Activated T-cell treated with anti-CD3 and anti-CD28 coated beads, Interleukin-2, amount 50 U/mL, for 1 hour (primary cell): Measurements from ENCODE around the gene CPZ.

Source experiments
- DNase-seq: peaks from one replicate; pipeline ENCODE4 v3.0.0-alpha.2; 2020

Gene CPZ

DNA sequence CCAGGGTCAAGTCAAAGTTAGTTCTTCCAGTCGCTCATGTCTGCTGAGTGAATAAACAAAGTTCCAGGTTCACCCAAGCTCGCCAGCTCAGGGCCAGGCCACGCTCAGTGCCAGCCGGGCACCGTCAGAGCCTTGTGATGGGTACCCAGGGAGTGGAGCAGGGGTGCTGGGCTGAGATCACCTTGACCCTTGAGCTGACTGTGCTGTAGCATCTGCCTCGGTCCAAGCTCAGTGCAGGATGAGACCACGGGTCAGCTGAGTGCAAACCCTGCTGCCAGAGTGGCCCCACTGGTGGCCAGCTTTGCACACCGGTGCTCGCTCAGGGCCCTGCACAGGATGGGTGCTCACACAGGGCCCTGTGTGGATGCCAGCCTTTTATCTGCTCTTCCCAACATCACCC lies 4.3 kb downstream of the CPZ start:
- DNase-seq, result no peak

DNA sequence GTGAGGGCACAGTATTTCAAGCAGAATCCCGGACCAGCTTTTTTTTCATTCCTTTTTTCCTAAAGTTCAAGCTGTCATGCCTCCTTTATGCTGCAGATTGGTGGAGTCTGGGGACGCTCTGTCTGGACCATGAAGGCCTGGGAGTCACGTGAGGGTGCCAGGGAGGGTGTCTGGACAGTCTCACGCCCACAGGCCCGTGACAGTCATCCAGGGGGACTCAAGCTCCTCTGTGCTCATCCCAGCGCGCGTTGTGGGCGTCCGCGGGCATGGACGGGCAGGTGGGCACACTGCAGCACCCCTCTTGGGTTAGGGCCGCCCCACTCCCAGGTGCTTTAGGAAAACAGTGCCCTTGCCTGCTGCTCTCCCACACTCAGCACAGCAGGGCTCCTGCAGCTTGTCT lies 4.8 kb downstream of the CPZ start:
- no peak for DNase-seq

DNA sequence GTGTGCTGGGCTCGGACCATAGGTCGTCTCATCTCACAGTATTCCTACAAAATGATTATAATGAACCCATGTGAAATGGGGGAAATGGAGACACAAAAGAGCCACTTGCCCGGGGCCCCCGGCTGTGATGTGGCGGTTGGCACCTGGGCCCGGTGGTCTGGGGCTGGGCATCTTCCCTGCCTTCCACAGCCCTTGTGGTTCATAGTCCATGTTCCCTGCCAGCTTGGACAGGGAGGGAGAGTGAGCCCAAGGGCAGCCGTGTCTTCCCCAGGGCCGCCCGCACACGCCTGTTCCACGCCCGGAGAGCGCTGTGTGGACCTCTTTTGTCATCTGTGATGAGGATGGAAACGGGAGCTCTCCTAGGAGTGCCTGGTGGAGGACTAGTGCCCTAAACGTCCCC lies 5.2 kb downstream of the CPZ start:
- DNase-seq, result no peak

DNA sequence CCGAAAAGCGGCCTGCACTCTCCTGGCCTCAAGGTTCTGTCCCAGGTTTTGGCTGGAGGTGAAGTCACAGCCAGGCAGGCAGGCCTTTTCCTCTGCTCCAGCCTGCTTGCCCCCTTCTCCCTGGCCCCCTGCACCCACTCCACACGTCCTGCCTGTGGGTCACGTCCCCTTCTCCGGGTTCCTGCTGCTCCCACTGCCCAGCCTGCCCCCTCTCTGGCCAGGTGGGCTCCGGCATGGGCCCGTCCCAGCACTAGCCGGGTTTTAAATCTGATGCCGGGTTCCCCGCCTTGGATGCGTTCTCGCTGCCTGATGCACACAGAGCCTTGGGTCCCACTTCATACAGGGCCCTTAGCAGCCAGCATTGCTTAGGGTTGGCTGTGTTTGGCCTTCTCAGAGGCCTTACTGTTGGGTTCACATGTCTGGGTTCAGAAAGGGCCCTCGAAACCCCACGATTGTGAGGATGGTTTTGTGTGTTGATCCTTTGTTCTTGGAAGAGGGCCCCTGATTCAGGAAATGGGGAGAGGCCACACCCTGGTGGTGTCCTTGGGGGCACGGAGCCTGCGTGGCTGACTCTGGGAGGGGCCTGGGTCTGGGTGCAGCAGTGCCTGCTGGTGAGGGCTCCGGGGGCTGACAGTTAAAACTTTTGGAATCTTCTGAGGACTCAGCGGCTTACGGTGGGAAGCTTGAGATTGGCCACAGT lies 6.0 kb downstream of the CPZ start:
- no peak for DNase-seq

DNA sequence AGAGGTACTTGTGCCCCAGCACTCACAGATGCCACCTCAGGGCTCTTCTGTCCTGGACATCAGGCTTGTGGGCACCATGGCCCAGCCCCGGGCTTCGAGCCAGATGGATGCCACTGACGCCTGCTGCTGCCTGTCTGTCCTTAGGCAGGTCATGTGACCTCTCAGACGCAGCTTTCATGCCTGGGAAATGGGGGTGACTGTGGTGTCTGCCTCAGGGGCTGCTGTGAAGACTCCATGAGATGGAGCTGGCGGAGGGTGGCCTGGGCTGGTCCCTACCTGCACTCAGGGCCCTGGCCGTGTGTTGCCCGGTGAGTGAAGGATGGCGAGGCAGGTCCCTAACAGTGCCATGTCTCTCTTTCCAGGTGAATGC lies 6.5 kb downstream of the CPZ start:
- DNase-seq, result no peak

DNA sequence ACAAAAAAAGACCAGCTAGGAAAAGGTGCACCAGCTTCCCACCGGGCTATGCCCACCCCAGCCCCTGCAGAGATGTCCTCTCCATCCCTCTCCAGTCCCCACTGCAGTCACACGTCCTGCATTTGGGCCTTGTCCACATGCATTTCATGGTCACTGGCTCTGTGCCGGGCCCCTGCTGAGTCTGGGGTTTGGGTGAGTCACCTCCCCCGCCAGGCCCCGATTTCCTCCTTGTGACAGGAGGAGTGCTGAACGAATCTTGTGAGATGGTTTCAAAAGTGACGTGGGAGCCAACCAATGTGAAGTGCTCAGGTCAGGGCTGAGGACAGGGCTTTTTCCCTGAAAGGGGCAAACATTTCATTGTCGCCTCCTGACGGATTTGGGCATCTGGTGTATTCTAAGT lies 7.1 kb downstream of the CPZ start:
- no peak for DNase-seq

DNA sequence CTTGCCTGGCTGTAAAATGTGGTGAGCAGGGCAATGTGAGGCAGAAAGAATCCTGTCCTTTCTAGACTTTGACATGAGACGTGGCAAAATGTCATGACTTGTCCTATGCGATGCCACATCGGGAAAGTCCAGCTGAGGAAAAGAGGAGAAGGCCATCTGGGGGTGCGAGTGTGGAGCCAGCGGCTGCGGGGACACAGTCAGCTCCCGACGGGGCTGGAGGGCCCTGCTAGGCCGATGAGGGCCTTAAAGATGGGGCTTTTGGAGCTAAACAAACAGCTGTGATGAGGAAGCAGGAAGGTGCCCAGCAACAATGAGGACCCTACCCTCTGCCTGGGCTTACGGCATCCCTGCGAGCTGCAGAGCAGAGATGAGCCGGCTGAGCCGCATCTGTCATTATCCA lies 7.7 kb downstream of the CPZ start:
- no peak for DNase-seq

DNA sequence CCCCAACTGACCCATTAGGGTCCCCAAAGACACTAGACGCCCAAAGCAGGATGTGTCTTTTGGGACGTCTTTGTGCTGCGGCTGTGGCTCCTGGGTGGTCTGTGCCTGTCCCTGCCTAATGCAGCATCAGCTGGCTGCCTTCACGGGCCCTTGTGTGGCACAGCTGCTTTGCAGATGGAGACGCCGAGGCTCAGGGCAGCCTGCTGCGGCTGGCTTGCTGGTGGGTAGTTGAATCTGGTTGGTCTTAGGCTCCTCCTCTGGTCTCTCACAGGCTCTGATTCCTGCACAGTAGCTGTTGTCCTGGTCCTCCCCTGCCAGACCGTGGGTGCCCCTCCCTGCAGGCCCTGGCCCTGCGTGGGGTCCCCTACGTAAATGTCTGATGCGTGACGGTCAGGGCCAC lies 8.1 kb downstream of the CPZ start:
- DNase-seq, result no peak

DNA sequence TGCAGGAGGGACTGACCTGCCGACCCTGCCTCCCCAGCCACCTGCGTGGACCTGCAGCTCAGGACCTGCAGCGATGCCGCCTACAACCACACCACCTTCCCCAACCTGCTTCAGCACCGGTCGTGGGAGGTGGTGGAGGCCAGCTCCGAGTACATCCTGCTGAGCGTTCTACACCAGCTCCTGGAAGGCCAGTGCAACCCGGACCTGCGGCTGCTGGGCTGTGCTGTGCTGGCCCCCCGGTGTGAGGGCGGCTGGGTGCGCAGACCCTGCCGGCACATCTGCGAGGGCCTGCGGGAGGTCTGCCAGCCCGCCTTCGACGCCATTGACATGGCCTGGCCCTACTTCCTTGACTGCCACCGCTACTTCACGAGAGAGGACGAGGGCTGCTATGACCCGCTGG lies 8.5 kb downstream of the CPZ start:
- no peak for DNase-seq

DNA sequence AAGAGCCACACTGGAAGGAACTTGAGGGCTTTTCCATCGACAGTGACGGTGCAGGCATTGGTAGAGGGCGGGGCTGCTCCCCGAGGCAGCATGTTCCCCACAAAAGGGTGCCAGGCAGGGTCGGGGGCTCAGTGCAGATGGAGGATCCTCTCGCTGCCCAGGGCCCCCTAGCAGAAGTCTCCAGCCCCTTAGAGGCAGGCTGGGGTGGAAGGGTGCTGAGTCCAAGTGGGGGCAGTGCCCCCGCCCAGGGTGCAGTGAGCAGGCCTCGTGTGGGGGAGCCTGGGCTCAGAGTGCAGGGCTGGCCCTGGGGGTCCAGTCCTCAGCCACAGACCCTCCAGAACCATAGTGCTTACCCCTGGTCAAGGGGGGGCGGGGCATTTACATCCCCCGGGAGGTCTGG lies 9.0 kb downstream of the CPZ start:
- DNase-seq, result no peak

DNA sequence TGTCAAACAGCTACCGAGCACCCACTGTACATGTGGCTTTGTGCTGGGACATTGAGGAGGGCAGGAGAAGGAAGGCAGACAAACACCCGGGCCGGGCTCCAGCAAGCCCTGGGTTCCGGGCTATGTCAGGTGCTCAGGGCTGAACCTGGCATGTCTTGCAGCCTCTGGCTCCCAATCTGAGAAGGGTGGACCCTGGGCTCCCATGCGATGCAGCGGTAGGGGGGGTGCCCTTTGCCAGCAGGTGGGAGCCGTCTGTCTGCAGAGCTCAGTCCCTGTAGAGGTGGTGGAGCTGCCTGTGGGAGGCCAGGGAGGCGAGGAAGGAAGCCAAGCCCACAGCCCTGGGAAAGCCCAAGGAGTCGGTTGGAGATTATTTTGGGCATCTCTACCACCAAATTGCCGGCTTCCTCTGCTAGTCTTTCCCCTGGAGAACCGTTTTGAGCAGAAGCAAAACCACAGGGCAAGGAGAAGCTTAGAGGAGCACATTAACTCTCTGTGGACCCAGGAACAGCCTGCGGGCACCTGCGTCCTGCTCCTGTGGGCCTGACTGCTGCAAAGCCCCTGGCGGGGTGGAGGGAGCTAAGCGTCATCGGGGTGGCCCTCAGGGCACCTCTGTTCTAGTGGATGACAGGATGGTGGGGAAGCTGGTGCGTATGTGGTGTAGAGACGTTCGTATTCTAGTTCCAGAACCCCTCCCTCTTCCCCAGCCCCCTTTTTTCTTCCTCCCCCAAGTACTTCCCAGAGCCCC lies 10.3 kb downstream of the CPZ start:
- DNase-seq, result no peak

DNA sequence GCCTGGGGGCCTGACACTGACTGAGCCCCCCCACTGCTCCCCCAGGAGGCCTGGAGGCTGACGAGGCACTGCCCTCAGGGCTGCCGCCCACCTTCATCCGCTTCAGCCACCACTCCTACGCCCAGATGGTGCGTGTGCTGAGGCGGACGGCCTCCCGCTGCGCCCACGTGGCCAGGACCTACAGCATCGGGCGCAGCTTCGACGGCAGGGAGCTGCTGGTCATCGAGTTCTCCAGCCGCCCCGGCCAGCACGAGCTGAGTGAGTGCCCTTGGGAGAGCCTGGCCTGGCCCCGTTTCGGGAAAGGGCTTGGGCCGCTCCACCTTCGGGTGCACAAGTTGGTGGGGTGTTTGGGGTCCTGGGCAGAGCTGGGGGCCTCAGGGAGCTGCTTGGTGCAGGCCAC lies 11.4 kb downstream of the CPZ start:
- no peak for DNase-seq

DNA sequence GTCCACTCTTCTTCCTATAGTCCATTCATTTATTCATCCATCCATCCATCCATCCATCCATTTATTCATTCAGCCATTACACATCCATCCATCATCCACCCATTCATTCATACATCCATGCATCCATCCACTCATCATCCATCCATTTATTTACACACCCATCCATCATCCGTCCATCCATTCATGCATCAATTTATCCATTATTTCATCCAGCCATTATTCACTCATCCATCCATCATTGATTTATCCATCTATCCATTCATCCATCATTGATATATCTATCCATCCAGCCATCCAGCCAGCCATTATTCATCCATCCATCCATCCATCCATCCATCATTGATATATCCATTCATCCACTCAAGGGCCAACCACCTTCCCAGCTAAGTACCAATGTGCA lies 12.7 kb downstream of the CPZ start:
- DNase-seq, result no peak

DNA sequence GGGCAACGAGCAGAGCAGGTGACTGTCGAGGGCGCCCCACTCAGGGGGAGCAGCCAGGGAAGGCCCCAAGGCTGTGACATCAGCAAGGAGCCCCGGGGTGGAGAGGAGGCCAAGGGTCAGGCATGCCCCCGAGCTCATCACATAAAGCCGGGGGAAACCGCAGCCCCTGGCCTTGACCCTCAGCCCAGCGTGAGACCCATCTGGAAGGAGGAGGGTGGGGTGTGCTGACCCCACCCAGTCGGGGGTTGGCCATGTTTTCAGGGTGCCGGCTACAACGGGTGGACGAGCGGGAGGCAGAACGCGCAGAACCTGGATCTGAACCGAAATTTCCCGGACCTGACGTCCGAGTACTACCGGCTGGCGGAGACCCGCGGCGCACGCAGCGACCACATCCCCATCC lies 13.9 kb downstream of the CPZ start:
- no peak for DNase-seq

DNA sequence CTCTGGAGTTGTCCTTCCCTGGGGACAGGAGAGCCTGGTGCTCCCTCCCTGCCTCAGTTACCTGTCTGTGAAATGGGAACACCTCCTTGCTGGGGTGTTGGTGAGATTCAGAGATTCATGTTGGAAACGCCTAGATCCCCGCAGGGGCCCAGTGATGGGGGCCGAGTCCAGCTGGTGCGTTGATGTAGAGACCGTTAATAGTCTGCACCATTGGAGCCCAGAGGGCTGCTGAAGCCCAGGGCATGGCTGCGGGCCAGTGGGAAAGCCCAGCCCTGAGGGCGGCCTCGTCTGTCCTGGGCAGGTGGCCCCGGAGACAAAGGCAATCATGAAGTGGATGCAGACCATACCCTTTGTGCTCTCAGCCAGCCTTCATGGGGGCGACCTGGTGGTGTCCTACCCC lies 14.4 kb downstream of the CPZ start:
- DNase-seq, result no peak

DNA sequence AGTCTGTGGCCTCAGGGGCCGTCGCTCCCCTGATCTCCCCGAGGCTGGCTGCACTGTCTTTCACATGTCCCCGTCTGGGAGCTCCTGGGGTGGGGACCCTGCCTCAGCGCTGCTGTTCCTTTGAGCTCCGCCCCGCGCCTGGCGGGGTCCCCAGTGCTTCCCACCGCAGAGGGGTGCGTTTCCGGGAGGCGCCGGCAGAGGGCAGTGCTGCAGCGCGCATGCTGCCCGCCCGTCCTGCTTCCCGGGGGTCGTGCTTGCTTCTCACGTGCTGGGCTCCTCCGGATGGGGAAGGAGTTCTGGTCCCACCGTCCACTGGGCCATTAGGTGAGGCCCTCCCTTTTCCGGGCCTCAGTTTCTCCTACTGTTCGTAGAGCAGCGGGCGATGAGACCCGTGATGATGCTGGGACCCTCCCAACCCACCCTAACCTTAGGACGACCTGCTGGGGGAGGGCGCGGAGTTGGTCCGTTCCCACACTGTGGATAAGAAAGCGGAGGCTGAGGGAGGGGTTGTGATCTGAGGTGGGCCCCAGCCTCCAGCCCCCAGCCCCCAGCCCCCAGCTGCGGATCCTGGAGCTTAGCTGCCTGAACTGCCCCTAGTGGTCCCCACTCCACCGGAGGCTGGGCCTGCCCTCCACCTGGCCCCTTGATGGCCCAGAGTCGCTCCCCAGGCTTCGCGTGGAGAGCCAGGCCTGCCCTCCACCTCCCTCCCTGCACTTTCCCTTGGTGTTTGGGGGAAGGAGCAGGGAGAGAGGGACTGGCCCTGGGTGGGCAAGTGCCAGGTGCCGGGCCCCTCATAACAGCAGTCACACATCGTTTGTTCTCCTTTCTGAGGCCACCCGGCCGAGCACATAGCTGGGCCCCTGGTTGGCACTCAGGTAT lies 15.3 kb downstream of the CPZ start:
- peak; percentile 41 for DNase-seq

DNA sequence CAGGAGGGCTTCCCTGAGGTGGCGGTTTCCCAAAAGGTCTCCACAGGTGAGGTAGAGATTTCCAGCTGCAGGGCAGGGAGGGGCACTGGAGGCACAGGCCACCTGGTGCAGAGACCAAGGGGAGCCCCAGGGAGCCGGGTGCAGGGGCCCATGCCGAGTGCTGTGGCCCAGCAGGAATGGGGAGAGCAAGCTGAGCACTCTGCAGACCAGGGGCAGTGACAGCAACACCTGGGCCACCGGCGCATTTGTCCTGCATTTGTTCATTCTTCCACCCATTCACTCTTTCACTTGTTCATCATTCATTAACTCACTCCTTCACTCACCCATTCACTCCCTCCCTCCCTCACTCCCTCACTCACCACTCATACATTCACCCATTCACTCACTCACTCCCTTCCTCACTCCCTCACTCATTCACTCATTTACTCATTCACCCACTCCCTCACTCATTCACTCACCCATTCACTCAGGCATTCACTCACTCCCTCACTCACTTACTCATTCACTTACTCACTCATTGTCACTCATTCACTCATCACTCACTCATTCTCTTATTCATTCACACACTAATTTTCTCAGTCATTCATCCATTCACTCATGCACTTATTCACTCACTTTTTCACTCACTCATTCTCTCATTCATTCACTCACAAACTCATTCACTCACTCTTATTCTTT lies 16.3 kb downstream of the CPZ start:
- no peak for DNase-seq

DNA sequence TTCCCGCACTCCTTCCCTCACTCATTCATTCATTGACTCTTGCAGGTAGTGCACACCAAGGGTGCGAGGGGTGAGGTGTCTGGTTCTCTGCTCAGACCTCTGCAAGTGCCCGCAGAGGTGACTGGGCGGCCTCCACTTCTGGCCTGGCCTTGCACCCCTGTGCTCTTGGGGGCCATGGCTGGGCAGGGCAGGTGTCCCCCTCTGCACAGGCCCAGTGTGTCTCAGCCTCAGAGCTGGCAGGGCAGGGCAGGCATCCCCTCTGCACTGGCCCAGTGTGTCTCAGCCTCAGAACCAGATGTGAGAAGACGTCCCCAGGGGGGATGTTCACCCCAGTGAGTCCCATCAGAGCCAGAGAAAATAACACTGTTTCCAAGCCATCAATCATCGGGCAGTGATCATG lies 16.8 kb downstream of the CPZ start:
- DNase-seq, result no peak

DNA sequence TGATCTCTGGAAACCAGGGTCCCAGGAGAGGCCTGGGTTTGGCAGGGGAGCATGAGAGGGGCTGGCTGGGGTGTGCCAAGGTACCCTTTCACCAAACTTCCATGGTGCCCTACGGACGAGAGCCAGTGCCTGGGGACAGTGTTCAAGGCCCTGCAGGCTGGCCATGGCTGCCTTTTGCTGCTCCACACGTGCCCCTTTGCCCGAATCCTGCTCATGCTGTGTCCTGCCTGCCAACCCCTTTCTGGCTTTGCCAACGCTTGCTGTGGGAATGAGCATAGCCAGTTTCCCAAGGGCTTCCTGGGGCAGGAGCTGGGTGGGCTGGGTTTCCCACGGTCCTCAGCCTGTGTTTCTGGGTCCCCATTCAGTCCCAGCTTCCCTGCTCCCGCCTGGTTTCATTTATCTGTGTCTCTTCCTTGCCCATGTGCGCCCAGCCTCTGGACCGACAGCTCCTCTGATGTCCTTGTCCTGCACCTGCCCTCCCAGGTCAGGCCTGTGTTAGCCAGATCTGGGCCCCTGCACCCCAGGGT lies 17.3 kb downstream of the CPZ start:
- no peak for DNase-seq

DNA sequence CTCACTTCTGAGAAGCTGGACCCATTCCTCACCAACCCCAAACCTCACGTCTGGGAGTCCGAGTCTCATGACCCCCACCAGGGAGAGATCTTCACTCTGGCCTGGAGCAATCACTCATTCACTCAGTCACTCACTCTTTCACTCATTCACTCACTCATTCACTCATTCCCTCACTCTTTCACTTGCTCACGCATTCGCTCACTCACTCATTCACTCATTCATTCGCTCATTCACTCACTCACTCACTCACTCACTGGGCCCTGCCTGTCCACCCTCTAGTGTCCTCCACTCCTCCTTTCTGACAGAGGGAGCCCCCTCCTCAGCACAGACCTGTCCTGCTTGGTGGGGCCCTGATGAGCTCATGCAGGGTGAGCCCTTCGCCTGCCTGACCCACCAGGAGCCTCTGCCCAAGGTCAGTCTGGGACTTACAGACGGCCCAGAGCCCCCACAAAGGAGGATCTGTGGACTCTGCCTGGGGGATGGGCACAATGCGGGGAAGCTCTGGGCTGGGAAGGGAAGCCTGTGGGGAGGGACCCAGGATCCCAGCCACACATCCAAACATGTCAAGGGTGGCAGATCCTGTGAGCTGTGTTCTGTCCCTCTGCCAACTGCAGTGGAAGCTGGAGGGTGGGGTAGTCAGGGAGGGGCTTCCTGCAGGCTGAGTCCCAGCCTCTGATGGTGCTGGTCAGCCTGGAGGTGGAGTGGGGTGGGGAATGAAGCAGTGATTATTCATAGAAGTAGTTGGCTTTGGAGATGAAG lies 18.5 kb downstream of the CPZ start:
- DNase-seq, result no peak

DNA sequence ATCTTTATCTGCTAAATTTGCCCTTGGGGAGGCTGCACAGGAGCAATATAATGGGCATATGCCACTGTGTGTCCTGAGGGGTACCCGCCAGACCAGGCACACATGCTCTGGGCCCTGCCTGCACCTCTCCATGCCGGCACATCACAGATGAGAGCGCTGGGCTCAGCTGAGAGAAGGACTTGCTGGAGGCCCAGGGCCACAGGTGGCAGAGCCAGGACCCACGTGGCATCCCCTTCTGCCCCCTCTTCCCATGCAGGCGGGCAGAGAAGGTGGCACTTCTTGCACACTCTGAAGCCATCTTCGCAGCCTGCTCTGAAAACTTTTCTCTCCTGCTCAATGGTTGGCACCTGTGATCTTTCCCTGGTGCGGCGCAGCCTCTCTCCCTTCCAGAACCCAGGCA lies 20.1 kb downstream of the CPZ start:
- no peak for DNase-seq
